Retinal pigment epithelial cell (primary cell): Measurements from ENCODE around the gene RNF26.

Experiments
- DNase-seq: peaks from one replicate; pipeline ENCODE4 v3.0.0-alpha.2; 2010; ENCODE audit warnings: low read depth
- H3K4me3 ChIP-seq: 2 replicates; pipeline ENCODE4 v1.5.1; 2011; ENCODE audit warnings: mild to moderate bottlenecking, low read length, control low read depth, moderate library complexity
- CTCF ChIP-seq: conservative IDR thresholded peaks from 2 replicates; pipeline ENCODE4 v1.5.1; 2011; ENCODE audit warnings: low read depth, low read length, control low read depth, inconsistent platforms

Gene RNF26

DNA sequence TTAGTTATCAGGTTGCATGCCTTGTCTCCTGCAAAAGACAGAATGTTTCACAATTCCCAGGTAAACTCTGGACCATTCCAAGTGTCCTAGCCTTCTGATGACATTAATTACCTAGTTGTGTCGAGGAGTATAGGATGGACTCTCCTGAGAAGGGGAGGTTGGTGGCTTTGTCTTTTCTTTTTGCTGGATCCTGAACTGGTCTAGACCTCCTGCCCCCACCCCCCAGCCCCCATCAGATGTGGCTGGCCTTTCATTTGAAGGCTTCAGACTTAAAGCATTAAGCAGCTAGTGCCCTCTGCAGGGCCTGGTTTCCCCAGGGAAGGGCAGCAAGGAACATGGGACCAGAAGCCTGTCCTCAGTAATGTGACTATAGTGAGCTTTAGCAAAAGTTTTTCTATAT is 27.1 kb upstream of the RNF26 start:
- TF ChIP-seq CTCF: peak; percentile 40
- DNase-seq: no peak
- H3K4me3 ChIP-seq: no peak overlapping the region

- no peak for DNase-seq
- no peak overlapping the region for H3K4me3 ChIP-seq
- no peak for TF ChIP-seq CTCF
These were observed 26.4 kb upstream of the RNF26 start for GRCh38 chr11:119307974-119308373.

DNA sequence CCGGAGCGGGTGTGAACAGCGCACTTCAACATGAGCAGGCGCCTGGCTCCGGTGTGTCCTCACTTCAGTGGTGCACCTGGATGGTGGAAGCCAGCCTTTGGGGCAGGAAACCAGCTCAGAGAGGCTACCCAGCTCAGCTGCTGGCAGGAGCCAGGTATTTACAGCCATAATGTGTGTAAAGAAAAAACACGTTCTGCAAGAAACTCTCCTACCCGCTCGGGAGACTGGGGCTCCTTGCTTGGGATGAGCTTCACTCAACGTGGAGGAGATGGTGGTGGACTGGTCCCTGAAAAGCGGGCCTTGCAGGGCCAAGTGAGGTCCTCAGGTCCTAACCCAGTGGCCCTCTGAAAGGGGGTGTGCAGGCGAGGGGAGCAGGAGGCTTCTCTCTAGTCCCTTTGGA is 24.9 kb upstream of the RNF26 start:
- no peak for TF ChIP-seq CTCF
- DNase-seq: no peak
- H3K4me3 ChIP-seq: no peak overlapping the region

DNA sequence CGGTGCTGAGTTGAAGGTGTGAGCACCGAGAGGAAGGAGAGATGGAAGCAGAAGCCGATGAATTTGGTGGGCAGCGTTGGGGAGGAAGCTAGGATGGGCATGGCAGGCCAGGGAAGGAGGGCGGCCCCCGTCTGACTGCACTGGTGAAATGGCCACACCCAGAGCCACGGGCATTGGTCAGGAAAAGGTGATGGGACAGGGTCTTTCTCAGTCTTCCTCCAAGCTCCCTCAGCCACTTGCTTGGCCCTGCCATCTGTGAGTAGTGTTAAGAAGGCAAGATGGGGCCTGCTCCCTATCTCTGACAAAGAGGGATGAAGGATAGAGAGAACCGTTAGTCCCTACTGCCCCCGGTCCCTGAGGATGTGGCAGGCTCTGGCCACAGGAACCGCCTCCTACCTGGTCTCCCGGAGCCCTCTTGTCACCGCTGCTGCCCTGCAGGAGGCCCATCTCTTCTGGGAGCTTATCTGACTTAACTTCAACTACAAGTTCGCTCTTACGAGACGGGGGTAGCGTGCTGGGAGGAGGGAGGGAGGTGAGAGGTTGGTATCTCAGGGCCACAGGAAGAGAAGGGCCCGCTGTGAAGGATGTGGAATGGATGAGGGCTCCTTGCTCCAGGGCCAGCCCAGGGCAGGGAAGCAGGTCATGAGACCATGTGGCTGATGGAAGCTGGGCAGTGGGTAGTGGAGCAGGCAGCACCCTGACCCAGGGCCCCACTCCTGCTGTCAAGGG is 24.2 kb upstream of the RNF26 start:
- DNase-seq: no peak

DNA sequence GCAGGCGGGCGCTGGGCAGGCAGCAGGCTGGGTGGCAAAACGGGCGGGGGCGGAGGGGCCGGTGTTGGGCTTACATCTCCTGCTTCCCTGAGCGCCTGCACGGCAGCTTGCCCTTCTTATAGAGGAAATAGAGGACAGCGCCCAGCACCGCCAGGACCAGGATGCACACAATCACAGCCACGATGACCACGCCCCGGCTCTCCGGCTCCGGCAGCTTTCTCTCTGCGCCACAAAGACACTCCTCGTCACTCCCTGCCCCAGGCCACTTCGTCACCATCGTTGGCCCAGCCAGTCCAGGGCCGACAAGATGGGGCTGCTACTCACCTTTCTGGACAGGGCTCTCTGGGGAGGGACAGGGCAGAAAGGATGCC is 23.7 kb upstream of the RNF26 start:
- DNase-seq: no peak
- TF ChIP-seq CTCF: no peak
- H3K4me3 ChIP-seq: no peak overlapping the region

More for the DNA sequence above, 24.2 kb upstream of the RNF26 start:
- TF ChIP-seq CTCF: no peak
- H3K4me3 ChIP-seq: no peak overlapping the region

GRCh38 chr11:119314726-119315125 is 19.6 kb upstream of the RNF26 start:
- no peak overlapping the region for H3K4me3 ChIP-seq
- DNase-seq: no peak
- TF ChIP-seq CTCF: no peak
